ENCODE measurements around the gene FAR2.
A peak's percentile ranks its signal among the peaks of the same experiment; 100 is the strongest.
"Not testable (repeated sequence)": the region's sequence is repeated elsewhere in the genome, so short reads cannot be mapped to it uniquely, and the experiment has no call there.

Gene FAR2

GRCh38 chr12:29164477-29165393 lies 15.7 kb downstream of the FAR2 start:
- peak overlapping the region; percentile 32 for H3K27ac ChIP-seq
- TF ChIP-seq ZFX (IDR thresholded peaks at IDR 0.05; ENCODE audit: borderline replicate concordance) (no peak), CTCF (IDR thresholded peaks at IDR 0.05) (no peak)

- no peak overlapping the region for H3K27ac ChIP-seq
- no peak for TF ChIP-seq CTCF (IDR thresholded peaks at IDR 0.05)
- TF ChIP-seq ZFX (IDR thresholded peaks at IDR 0.05; ENCODE audit: borderline replicate concordance) = no peak
Measured at GRCh38 chr12:29167445-29167844, 18.4 kb downstream of the FAR2 start.

GRCh38 chr12:29167988-29168387 lies 18.9 kb downstream of the FAR2 start:
- H3K27ac ChIP-seq = no peak overlapping the region
- TF ChIP-seq CTCF (IDR thresholded peaks at IDR 0.05) (no peak), ZFX (IDR thresholded peaks at IDR 0.05; ENCODE audit: borderline replicate concordance) (no peak)

GRCh38 chr12:29169978-29170377 lies 20.9 kb downstream of the FAR2 start:
- H3K27ac ChIP-seq = not testable (repeated sequence)

GRCh38 chr12:29170478-29171084 lies 21.5 kb downstream of the FAR2 start:
- H3K27ac ChIP-seq = not testable (repeated sequence)

GRCh38 chr12:29171421-29172258 lies 22.6 kb downstream of the FAR2 start:
- no peak for TF ChIP-seq CTCF (IDR thresholded peaks at IDR 0.05)
- TF ChIP-seq ZFX (IDR thresholded peaks at IDR 0.05; ENCODE audit: borderline replicate concordance) = no peak
- no peak overlapping the region for H3K27ac ChIP-seq

GRCh38 chr12:29176941-29177340 lies 27.9 kb downstream of the FAR2 start:
- no peak for TF ChIP-seq ZFX (IDR thresholded peaks at IDR 0.05; ENCODE audit: borderline replicate concordance)
- no peak for TF ChIP-seq CTCF (IDR thresholded peaks at IDR 0.05)
- no peak overlapping the region for H3K27ac ChIP-seq

GRCh38 chr12:29182247-29182646 lies 33.2 kb downstream of the FAR2 start:
- not testable (repeated sequence) for H3K27ac ChIP-seq
